Placental pericyte (primary cell): ENCODE data around the gene LINC00305. TPM values are rescaled to one million over a fixed set of nuclear protein-coding genes. Genes with fewer than 3 reads are reported as not detected.

Experiments
- total RNA-seq: library from RNA; depleted of rRNA; stranded (reverse); fragments of >200 nt; gene quantifications from 2 replicates; pipeline ENCODE4 v1.2.3, GENCODE V29; 2012

The LINC00305 gene
- not detected in 2 replicates for total RNA-seq

DNA sequence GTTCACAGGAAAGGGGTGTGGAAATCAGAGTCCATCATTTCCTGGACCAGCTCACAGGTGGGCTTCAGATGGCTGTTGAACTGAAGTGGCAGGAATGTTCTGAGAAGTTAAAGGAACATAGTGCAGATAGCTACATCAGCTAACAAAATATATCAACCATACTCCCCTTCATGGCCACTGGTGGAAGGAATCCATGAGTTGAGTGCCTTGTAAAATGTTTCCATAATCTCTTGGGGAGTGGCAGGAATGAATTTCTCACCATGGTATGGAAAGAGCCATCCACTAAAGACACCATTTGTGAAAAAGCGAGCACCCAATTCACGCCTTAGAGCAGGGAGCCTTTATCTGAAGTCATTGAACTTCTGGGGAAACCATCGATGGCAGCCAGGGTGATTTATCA lies at the start of gene LINC00305:
TSS of gene LINC00305 (minus strand) at position 101 of the 400 bp plus-strand sequence.

Other genes starting within 250 kb of the LINC00305 start
- 0.57 and 1.1 TPM in 2 replicates for gene SERPINB10, start 241.1 kb downstream of the LINC00305 start, total RNA-seq
- 0.44 and 0.57 TPM in 2 replicates for gene HMSD, start 199.8 kb downstream of the LINC00305 start, total RNA-seq
- gene SERPINB8, start 179.0 kb downstream of the LINC00305 start, total RNA-seq: 42.7 and 47.3 TPM in 2 replicates